Stimulated activated CD8-positive, alpha-beta memory T cell treated with anti-CD3 and anti-CD28 coated beads, Interleukin-12 subunit alpha, Interleukin-12 subunit beta, amount 100 ng/mL, for 4 hours (primary cell): ENCODE results near the gene DYNLT2B.
"Not testable (repeated sequence)": the region's sequence is repeated elsewhere in the genome, so short reads cannot be mapped to it uniquely, and the experiment has no call there.

Source experiments
- DNase-seq: peaks from one replicate; pipeline ENCODE4 v3.0.0-alpha.2; 2020; ENCODE audit warnings: low read depth

Gene DYNLT2B

DNA sequence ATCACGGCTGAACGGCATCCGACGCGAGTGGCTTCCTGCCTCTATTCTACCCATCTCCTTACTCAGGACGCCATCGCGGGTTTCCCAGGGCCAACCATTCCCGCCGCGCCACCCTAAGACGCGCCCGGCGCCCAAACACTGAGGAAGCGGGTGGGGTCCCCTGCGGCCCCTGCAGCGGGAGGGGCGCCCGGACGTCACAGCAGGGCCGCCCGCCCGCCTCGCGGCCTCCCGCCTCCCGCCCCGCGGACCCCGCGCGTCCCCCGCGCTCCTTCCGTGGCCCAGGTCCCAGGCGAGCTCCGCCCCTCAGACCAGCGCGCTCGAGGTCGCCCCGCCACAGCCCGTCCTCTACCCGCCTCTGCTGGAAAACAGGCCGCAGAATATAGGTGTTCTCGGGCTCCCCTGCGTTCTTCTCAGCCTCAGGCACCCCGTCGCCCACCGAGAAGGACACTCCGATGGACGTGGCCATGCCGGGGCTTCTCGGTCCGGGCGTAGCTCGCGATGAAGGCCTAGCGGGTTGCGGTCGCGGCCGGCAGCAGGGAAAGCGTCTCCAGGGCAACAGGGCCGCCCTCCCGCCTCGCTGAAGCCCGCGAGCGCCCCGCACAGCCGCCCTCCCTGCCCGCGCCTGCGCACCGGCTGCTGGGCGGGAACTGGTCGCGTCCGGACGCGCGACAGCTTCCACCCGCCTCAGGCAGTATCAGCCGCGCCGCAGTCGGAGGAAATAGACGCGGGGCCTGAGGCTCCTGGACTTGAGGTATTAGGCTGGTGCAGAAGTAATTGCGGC lies at the start of gene DYNLT2B:
Gene DYNLT2B, minus strand, starts transcription at position 554 of the 781 bp plus-strand sequence. Its CDS starts 88 bp downstream, at position 466.
- peak; percentile 82 for DNase-seq

DNA sequence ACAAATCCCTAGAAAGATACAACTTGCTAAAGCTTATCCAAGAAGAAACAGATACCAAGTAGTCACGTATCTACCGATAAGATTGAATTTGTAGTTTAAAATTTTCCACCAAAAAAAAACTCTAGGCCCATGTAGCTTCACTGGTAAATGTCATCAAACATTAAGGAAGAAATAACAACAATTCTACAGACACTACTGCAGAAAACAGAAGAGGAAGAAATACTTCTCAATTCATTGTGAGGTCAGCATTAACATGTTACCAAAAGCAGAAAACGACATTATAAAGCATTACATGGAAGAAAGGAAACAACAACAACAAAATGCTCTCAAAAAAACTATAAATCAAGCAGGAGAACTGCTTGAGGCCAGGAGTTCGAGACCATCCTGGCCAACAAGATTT lies 47.7 kb upstream of the DYNLT2B start:
- DNase-seq: no peak

DNA sequence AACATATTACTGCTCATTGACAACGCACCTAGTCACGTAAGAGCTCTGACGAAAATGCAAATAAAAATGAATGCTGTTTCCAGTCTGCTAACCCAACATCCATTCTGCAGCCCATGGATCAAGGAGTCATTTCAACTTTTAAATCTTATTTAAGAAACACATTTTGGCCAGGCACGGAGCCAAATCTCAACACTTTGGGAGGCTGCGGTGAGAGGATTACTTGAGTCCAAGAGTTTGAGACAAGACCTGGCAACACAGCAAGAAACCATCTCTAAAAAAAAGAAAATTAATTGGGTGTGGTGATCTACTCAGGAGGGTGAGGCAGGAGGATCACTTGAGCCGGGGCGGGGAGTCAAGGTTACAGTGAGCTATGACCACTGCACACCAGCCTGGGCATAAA lies 42.5 kb upstream of the DYNLT2B start:
- DNase-seq: no peak

DNA sequence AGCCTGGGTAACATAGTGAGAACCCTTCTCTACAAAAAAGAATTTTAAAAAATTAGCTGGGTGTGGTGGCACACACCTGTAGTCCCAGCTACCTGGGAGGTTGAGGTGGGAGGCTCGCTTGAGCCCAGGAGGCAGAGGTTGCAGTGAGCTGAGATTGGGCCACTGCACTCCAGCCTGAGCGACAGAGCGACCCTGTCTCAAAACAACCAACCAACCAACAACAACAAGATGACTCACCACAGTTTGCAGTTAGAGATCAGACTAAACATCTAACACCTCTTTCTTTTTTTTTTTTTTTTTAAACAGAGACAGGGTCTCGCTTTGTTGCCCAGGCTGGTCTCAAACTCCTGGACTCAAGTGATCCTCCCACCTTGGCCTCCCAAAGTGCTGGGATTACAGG lies 40.5 kb upstream of the DYNLT2B start:
- DNase-seq: not testable (repeated sequence)

- no peak for DNase-seq
These were observed 39.9 kb upstream of the DYNLT2B start for GRCh38 chr3:196357905-196358304.

DNA sequence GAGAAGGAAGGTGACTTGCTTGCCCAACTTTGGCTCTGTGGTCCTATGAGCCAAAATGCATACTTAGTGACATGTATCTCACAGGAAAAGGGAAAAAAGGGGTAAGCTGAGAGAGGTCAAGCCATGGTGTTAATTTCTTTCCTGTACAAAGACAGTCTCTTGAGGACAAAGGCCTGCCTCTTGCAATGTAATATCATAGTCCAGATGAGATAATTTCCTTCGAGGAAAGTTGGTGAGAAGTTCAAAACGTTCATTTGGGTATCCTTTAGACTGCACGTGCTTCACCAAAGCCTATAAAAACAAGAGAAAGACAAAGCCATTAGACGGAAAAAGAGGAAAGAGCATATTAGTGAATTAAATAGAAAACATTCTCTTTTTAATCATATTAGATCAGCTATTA lies 38.5 kb upstream of the DYNLT2B start:
- DNase-seq: no peak

DNA sequence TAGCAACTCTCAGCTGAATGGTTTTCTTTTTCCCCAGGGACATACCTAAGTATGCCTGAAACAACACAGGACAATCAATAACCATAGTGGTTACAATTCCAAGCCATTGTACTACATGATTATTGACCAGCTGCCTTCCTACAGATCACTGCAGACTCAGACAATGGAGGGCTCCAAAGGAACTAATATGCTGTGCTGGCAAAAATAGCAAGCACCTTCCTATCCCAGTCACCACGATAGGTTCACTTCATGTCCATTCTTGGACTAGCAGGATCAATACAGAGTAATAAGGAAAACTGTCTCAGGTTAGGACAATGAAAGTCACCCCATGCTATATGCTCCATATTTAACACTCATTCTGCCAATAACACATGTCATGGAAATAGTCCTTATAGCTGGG lies 37.6 kb upstream of the DYNLT2B start:
- DNase-seq: no peak

GRCh38 chr3:196354132-196354531 lies 36.1 kb upstream of the DYNLT2B start:
- no peak for DNase-seq

DNA sequence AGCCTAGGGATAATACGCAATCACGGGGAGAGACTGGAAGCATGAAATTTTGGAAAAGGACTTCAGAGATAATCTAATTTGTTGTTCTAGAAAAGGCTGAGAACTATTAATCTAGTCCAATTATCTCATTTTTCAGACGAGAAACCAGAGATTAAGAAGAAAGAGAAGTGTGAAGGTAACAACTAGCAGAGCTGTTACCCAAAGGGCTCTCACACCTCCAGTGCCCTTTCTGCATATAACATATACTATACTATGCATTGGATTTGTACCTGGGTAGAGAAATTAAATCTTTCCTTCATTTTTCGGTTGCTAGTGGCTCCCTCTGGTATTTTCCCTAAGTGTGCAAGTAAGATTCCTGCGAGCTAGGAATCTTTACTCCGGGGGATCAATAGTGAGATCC lies 33.5 kb upstream of the DYNLT2B start:
- DNase-seq: no peak

DNA sequence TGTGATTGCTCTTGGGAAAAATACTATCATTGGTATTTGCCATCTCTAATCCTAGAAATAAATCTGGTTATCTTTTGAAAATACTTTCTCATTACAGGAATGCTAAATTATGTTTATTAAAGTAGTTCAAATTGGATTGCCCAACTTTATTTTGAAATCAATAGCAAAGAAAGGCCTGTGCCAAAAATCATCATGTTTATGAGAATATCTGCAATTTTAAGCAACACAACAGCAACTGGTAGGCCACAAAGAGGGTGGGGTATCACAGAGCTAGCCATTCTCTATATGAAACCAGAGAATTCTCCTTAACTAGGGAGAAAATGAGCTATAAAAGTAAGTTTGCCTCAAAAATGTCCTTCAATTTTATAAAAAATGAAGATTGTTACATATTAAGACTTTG lies 32.0 kb upstream of the DYNLT2B start:
- DNase-seq: no peak

- DNase-seq: no peak
These were observed 30.7 kb upstream of the DYNLT2B start for GRCh38 chr3:196348698-196349097.

- no peak for DNase-seq
These were observed 26.6 kb upstream of the DYNLT2B start for GRCh38 chr3:196344663-196345062.

DNA sequence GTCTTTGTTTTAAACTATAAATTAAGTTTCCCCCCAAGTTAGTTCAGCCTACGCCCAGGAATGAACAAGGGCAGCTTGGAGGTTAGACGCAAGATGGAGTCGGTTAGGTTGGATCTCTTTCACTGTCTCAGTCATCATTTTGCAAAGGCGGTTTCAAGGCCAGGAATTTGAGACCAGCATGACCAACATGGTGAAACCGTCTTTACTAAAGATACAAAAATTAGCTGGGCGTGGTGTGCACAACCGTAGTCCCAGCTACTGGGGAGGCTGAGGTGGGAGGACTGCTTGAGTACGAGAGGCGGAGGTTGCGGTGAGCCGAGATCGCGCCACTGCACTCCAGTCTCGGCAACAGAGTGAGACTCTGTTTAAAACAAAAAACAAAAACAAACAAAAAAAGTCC lies 25.9 kb upstream of the DYNLT2B start:
- not testable (repeated sequence) for DNase-seq

DNA sequence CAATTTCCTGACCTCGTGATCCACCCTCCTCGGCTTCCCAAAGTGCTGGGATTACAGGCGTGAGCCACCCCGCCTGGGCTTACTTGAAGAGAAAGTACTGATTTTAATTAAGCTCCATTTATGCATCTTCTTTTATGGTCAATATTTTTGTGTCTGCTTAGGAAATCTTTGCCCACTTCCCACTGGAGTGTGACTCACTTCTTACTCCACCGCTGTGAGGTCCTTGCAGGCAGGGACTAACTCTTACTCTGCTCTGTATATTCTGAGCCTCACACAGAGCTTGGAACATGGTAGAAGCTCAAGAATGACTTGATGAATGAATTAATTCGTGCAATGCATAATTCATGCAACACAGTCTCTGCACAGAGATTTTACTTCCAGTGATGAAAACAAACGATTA lies 23.1 kb upstream of the DYNLT2B start:
- no peak for DNase-seq

GRCh38 chr3:196340466-196340865 lies 22.4 kb upstream of the DYNLT2B start:
- no peak for DNase-seq

DNA sequence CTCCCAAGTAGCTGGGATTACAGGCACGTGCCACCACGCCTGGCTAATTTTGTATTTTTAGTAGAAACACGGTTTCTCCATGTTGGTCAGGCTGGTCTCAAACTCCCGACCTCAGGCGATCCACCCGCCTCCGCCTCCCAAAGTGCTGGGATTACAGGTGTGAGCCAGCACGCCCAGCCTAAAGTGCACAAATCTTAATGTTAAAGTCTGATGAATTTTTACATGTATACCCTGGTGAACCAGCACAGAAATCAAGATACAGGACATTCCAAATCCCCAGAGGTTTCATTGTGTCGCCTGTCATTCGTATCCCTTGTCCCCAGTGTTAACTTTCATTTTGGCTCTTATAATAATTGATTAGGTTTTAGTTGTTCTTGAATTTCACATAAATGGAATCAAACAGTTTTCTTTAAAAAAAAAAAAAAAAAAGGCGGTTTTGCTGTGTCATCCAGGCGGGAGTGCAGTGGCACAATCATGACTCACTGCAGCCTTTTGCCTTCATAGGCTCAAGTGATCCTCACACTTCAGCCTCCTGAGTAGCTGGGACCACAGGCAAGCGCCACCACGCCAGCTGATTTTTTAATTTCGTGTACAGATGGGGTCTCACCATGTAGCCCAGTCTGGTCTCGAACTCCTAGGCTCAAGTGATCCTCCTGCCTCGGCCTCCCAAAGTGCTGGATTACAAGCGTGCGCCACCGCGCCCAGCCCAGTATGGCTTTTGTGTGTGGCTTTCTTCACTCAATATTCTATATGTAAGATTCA lies 21.6 kb upstream of the DYNLT2B start:
- no peak for DNase-seq

GRCh38 chr3:196339044-196339443 lies 21.0 kb upstream of the DYNLT2B start:
- DNase-seq: no peak

DNA sequence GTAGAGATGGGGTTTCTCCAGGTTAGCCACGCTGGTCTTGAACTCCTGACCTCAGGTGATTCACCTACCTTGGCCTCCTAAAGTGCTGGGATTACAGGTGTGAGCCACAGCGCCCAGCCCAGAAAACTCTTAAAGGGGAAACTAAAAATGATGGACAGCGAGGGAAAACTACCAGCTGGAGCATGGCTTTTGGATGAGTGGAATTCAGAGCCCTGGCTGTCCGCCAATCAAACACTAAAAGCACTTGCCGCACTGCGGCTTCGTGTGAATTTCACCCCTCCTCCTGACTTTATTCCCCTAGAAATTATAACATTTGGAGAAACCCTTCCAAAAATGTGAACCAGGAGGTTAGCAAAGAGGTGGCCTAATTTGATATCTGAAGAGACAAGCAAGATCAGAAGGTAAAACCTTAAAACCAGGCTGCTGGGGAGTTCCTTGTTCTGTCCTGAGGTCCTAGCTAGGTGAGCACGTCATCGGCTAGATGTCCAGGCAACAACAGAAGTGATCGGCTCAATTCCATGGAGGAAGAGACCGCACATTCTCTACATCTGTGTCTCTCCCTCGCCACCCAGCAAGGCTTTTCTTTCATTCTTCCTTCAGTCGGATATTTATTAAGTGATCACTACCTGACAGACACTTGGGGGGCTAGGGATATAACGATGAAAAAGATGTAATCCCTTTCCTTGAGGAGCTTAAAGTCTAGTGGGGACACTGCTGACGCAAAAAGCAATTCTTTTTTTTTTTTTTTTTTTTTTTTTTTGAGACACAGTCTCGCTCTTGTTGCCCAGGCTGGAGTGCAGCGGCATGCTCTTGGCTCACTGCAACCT lies 18.5 kb upstream of the DYNLT2B start:
- DNase-seq: no peak

DNA sequence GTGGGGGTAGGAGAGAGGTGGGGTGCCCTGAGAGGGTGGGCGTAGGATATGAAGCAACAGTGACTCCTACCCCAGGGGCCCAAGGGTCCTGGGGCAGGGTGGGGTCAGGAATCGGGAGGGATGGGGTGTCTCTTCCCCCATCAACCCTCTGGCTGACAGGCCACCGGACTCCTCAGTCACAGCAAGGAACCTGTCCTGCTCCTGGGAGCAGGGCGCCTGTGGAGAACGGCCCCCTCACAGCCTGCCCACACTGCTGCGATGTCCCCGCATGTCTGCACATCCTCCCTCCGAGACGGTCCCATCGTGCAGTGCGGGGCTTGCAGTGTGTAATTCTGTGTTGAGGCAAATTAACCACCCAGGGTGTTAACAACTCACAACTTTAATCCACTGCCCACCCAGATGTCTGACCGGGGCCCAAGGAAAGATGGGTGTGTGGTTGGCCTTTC lies 17.5 kb upstream of the DYNLT2B start:
- DNase-seq: no peak

DNA sequence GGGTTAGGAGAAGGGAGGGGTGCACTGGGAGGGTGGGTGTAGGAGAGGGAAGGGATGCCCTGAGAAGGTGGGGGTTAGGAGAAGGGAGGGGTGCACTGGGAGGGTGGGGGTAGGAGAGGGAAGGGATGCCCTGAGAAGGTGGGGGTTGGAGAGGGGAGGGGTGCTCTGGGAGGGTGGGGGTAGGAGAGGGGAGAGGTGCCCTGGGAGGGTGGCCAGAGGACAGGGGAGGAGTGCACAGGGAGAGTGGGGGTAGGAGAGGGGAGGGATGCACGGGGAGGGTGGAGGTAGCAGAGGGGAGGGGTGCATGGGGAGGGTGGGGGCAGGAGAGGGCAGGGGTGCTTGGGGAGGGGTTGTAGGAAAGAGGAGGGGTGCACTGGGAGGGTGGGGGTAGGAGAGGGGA lies 16.9 kb upstream of the DYNLT2B start:
- DNase-seq: no peak

DNA sequence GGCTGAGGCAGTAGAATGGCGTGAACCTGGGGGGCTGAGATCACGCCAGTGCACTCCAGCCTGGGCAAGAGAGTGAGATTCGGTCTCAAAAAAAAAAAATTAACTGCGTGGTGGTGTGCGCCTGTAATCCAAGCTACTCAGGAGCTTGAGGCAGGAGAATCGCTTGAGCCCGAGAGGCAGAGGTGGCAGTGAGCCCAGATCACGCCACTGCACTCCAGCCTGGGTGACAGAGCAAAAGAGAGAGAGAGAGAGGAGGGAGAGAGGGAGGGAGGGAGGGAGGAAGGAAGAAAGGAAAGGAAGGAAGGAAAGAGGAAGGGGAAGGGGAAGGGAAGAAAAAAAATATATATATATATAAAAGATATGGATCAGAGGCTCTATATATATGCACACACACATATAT lies 14.1 kb upstream of the DYNLT2B start:
- no peak for DNase-seq

GRCh38 chr3:196327405-196327804 lies 9.4 kb upstream of the DYNLT2B start:
- no peak for DNase-seq

DNA sequence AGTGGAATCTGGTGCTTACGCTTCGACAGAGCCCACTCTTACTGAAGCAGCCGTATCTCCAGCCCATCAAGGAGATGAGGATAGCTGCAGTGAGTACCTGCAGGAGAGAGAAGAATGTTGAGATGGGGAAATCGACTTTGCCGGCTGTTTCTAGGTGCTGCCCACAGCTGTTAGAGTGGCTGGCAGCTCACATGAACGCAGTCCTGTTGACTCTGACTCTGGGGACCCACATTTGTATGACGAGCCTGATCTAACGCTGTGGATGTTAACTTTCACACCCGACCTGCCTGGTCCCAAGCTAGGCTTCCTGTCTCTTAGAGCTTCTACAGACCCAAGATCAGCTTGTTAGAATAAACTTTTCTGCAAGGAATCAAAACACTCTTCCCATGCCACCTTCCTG lies 8.9 kb upstream of the DYNLT2B start:
- DNase-seq: no peak
